HG03521 (cell line): ENCODE data around the gene IFNGR2.
A peak's percentile ranks its signal among the peaks of the same experiment; 100 is the strongest.
"Not testable (repeated sequence)": the region's sequence is repeated elsewhere in the genome, so short reads cannot be mapped to it uniquely, and the experiment has no call there.

Experiments used
- ATAC-seq: cut with Tn5 transposase; IDR thresholded peaks from one replicate; pipeline ENCODE4 v1.9.1; 2021; ENCODE audit warnings: mild to moderate bottlenecking, moderate library complexity; ENCODE audit not compliant: unreplicated experiment

IFNGR2 gene

DNA sequence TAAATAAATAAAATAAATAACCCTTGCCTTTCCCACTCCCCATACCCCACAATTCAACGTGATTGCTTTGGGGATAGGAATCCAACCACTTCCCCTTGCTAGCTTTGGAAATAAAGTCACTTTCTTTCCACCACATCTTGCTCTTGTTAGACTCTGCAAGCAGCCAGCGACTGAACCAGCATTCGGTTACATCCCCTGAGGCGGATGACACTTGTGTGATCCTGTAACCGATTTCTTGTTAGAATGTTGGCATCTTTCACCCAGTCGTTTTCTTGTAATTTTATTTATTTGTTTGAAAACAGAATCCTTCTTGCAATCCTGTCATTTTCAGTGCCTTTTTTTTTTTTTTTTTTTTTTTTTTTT lies 1.6 kb upstream of the IFNGR2 start:
- ATAC-seq, result no peak

GRCh38 chr21:33402001-33402979 lies 923 bp upstream of the IFNGR2 start:
- ATAC-seq, result no peak

GRCh38 chr21:33403786-33404585 lies 773 bp downstream of the IFNGR2 start:
- peak; percentile 21 for ATAC-seq

- no peak for ATAC-seq
These were observed 3.3 kb downstream of the IFNGR2 start for GRCh38 chr21:33406493-33406892.

GRCh38 chr21:33411949-33412430 lies 8.8 kb downstream of the IFNGR2 start:
- no peak for ATAC-seq

GRCh38 chr21:33412439-33412831 lies 9.2 kb downstream of the IFNGR2 start:
- ATAC-seq, result not testable (repeated sequence)

DNA sequence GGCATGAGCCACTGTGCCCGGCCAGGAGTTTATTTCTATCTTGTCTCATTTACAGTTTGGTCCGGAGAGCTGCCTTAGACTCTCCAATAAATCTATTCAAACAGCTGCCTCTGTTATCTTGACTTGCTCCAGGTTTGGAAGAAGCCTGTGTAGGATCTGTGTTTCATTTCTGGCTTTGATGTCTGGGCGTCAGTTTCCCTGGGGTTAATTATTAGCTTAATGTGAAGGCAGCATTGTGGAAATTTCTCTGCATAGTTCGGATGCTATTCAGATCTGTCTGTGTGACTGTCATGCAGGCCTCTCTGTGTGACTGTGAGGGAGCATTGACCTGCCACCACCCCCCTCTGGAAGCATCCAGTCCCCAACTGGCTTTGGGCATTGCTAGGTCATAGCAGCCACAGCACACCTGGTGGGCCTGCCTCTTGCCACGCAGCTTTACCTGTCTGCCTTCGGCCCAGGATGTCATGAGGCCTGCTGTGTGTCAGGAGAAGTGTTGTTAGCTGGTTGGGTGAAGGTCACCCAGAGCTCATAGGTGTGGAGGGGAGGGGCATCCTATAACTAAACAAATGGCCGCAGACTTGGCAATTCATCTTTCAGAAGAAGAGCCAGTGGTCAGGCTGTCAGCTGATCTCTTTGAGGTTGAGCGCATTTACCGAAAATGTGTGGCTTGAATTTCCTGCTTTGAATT lies 9.8 kb downstream of the IFNGR2 start:
- ATAC-seq, result no peak

GRCh38 chr21:33414068-33414467 lies 10.9 kb downstream of the IFNGR2 start:
- no peak for ATAC-seq

- no peak for ATAC-seq
These were observed 11.7 kb downstream of the IFNGR2 start for GRCh38 chr21:33414926-33415325.

GRCh38 chr21:33418691-33419090 lies 15.5 kb downstream of the IFNGR2 start:
- ATAC-seq, result no peak

DNA sequence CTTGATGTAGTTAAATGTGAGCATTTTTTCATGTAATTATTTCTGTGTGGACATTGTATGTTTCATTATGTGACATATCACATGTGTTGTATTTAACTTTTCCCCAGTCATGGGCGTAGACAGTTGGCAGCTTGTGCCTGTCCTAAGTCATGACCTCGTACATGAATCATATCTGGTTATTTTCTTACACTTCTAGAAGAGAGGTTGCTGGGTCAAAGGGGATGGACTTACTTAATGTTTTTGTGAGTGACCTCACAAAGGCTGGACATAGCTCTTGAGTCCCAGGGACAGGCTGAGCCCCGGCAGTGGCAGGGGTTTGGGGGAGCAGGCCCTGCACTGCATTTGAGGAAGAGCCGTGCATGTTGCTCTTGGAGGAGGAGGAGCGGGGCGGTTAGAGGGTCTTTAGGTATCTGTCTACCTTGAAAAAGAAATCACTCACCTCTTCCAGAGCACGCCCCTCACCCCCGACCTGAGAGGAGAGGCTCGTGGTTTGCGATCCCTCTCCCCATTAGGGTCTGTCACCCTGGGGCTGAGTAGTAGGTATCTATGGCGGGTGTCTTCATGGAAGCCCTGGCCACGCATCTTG lies 16.4 kb downstream of the IFNGR2 start:
- ATAC-seq, result no peak

- no peak for ATAC-seq
These were observed 18.6 kb downstream of the IFNGR2 start for GRCh38 chr21:33421713-33422393.

DNA sequence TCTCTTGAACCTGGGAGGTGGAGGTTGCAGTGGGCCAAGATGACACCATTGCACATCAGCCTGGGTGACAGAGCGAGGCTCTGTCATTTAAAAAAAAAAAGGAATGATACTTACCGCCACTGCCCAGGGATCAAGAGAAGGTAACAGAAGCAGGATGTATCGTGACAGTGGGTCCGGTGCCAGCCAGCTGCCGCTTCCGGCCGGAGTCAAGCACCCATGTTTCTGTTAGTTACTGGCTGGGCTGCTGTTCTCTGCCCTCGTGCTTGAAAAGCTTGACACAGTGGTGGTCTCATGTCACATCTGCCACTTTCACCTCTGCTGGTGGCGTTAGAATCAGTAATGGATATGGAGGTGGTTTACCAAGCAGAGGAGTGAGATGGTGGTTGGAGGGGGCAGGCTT lies 21.0 kb downstream of the IFNGR2 start:
- ATAC-seq, result no peak

DNA sequence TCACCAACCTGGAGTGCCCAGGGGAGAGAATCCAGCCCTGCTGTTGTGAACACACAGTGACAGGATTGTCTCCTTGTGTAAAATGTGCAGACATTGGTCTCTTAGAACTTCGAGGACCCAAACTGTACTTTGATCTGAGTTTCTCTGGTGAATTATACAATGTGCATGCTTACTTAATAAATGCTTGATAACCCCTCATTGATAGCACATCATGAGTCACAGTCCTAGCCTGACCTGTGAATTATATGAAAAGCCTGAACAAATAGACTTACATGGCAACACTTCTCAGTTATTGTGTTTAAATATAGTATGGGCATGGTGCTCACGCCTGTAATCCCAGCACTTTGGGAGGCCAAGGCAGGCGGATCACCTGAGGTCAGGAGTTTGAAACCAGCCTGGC lies 22.6 kb downstream of the IFNGR2 start:
- ATAC-seq, result no peak

GRCh38 chr21:33427051-33427450 lies 23.8 kb downstream of the IFNGR2 start:
- ATAC-seq, result no peak

DNA sequence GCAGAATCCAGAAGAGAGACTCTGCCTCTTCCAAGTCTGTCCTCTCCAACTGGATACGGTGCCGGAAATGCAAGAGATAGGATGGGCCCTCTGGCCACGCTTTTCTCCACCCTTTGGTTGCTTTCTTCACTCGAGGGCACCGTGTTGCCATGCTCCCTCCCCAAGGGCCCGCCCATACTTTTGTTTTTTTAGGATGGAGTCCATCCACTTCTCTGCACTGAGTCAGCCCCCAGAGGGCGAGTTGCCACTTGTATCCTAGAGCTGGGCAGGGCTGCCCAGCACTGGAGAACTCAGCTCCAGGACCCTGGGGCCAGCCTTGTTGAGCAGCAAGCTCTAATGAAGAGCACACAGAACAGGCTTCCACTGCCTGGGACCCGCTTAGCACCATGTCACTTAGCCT lies 25.5 kb downstream of the IFNGR2 start:
- no peak for ATAC-seq

DNA sequence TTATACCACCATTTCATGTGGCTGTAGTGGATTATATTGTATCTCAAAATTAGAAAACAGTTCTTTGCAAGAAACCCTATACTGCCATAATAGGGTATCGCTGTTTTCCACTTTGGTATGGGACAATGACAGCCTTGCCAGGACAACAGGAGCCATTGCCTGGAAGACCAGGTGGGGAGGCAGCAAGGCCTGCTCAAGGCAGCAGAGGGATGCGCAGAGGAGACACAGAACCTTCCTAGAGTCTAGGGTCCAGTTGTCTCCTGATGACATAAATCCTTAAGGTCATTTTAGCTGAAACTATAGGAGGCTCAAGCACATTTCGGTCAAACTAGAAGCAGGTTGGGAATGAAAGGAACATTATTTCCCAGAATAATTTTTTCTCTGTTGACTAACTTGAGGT lies 27.6 kb downstream of the IFNGR2 start:
- ATAC-seq, result no peak

DNA sequence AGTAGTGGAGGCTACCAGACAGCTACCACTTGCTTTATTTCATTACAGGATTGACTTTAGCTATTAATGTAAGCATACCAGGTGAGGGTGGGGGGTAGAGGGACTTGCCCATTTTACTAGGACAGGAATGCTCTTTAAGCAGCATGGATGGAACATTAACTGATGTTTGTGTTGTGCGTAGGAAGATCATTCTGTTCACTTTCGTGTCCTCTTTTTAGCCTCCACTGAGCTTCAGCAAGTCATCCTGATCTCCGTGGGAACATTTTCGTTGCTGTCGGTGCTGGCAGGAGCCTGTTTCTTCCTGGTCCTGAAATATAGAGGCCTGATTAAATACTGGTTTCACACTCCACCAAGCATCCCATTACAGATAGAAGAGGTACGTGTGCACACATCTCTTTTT lies 29.3 kb downstream of the IFNGR2 start:
- no peak for ATAC-seq

DNA sequence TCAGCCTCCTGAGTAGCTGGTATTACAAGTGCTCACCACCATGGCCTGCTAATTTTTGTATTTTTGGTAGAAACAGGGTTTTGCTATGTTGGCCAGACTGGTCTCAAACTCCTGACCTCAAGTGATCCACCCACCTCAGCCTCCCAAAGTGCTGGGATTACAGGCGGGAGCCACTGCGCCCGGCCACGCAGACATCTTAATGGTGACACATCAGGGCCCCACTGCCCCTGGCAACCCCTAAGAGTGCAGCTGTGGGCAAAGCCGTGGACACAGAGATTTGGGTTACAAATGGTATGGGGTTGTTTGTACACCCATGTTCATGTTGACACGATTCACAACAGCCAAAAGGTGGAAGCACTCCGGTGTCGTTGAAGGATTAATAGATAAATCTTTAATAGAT lies 29.8 kb downstream of the IFNGR2 start:
- ATAC-seq, result no peak

DNA sequence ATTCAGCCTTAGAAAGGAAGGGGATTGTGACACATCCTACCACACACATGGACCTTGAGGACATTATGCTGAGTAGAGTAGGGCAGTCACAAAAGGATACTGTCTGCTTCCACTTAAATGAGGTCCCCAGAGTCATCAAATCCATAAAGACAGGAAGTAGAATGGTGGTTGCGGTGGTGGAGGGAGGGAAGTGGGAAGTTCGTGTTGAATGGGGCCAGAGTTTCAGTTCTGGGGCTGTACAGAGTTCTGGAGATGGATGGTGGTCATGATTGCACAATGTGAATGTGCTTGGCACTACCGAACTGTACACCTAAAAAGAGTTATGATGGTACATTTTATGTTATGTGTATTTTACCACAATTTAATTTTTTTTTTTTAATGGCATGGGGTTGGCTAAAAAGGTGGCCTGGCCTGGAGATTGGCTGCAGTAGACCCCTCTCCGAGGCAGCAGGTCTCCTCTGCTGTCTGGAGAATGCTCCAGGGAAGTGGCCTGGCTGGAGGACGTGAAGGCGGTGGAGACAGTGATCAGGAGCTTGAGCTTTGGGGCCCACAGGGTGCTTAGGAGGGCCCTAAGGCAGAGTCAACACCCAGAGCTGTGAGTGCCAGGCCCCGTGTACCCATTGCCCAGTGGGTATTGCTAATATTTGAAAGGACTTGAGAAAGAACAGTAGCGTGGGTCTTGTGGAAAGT lies 30.4 kb downstream of the IFNGR2 start:
- no peak for ATAC-seq
